Muscle of leg (tissue), 11 donors: Measurements from ENCODE around the gene MTHFR. TPM values are rescaled to one million over a fixed set of nuclear protein-coding genes. Genes with fewer than 3 reads are reported as not detected.

Source experiments
- DNase-seq: peaks from one replicate; pipeline ENCODE4 v3.0.0; 2013
- H3K27ac ChIP-seq: one replicate; pipeline ENCODE4 v1.5.1; 2013; ENCODE audit warnings: mild to moderate bottlenecking, low read length, control low read depth
- H3K27me3 ChIP-seq: one replicate; pipeline ENCODE4 v1.6.1; 2013; ENCODE audit warnings: low read length; ENCODE audit not compliant: control insufficient read depth, insufficient read depth
- H3K36me3 ChIP-seq: one replicate; pipeline ENCODE4 v1.6.1; 2013; ENCODE audit warnings: low read length; ENCODE audit not compliant: control insufficient read depth, insufficient read depth
- H3K4me1 ChIP-seq: one replicate; pipeline ENCODE4 v1.6.1; 2013; ENCODE audit warnings: low read length; ENCODE audit not compliant: control insufficient read depth, insufficient read depth
- H3K4me3 ChIP-seq: one replicate; pipeline ENCODE4 v1.5.1; 2013; ENCODE audit warnings: low read length, control low read depth
- H3K9me3 ChIP-seq: replicated peaks from 2 replicates; pipeline ENCODE4 v1.6.1; 2013; ENCODE audit warnings: low read depth, low read length; ENCODE audit not compliant: control insufficient read depth
- WGBS: methylation state at CpG from one replicate; pipeline ENCODE4 v1.1.5; 2013; ENCODE audit warnings: missing lambda C conversion rate; ENCODE audit not compliant: insufficient coverage; 5-methylcytosine and 5-hydroxymethylcytosine counted together
- polyA plus RNA-seq, 8 donors: library from polyadenylated mRNA; unstranded; fragments of 120-200 nt; gene quantifications; one replicate each; pipeline versions ENCODE4 v1.2.1 to v1.2.3, GENCODE V29; 2013; ENCODE audit warnings: inconsistent platforms in 1 of 8, low replicate concordance in 1 of 8; ENCODE audit not compliant: insufficient read length in 8 of 8, insufficient read depth in 1 of 8
- total RNA-seq: library from RNA; stranded (reverse); fragments of 120-200 nt; gene quantifications from one replicate; pipeline ENCODE4 v1.2.4, GENCODE V29; 2013

MTHFR gene
- total and polyA plus RNA-seq, 9 donors: 23.8 to 50.1 (median 34.1) TPM

DNA sequence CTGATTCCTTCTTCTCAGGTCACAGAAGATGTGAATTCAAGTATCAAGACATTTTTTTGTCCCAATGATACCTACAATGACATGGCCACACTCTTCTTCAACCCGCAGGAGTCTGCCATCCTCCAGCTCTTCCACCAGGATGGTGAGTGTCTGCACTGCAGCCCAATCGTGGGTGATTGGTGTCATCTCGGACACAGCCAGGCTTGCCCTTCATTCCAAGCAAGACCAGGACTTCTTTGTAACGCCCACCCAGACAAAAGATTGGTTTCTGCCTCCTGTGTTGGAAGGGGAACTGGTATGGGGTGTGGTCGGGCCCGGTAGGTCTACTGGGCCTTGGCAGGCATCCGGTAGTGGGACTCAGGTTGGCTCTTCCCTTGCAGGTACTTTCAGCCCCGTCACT is 27.7 kb upstream of the MTHFR start:
- WGBS: 94% methylated on average over 5 of the region's 8 CpGs
- Histone ChIP-seq H3K4me1 (no peaks in the 10 kb centered on the region), H3K27me3 (no peaks in the 10 kb centered on the region), H3K9me3 (no peaks in the 10 kb centered on the region), H3K36me3 (peaks cover 91% of the 10 kb centered on the region), H3K4me3 (no peak overlapping the region), H3K27ac (no peak overlapping the region)
- no peak for DNase-seq

DNA sequence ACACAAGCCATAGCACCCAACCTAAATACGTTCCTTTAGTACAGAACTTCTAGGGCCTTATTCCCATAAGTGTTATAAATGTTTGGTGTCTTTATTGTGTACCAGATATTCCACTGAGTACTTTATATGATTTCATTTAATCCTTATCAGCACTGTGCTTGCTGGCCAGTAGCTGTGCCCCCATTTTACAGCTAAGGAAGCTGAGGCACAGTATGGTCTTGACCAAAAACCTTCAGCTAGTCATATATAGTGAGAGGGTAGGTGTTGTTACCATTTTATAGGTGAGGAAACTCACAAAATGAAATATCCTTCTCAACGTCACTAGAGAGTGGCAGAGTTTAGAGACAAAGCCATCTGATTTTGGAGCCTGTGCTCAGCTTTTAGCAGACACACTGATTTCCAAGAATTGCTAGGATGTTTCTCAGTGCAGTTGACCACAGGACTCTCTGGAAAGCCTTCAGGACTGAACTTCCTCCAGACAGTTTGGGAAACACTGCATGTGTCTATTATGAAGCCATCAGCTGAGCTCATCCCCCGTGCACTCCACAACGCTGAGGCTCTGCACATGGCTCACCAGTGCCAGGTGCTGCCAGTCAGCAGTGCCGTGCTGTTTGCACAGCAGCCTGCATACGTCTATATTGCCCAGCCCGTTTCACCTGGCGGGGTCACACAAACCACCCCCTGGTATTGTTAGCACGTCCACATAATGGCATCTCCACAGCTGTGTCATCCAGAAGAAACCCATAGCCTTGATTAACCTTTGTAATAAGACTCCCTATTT is 26.4 kb upstream of the MTHFR start:
- Histone ChIP-seq H3K27me3 (no peaks in the 10 kb centered on the region), H3K9me3 (no peaks in the 10 kb centered on the region), H3K36me3 (peaks cover 91% of the 10 kb centered on the region), H3K4me1 (no peaks in the 10 kb centered on the region), H3K27ac (no peak overlapping the region), H3K4me3 (no peak overlapping the region)
- WGBS: 93% methylated on average over 8 of the region's 9 CpGs
- DNase-seq: no peak

DNA sequence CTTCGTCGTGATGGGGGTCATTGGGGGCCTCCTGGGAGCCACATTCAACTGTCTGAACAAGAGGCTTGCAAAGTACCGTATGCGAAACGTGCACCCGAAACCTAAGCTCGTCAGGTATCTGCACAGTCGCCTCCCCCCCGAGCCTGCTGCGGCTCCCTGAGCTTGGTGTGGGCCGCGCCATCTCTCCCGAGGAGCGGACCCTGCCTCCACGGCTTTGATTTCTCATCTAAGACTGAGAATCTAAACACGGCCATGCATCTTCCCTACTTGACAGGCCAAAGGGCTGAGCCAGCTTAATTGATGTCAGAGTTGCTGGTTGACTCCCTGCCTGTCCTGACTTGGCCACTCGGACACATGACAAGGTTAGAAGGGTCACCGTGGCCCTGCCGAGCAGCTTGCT is 22.7 kb upstream of the MTHFR start:
- WGBS: 89% methylated on average over 18 of the region's 19 CpGs
- H3K9me3 ChIP-seq: no peaks in the 10 kb centered on the region
- no peaks in the 10 kb centered on the region for H3K27me3 ChIP-seq
- DNase-seq: no peak
- no peak overlapping the region for H3K27ac ChIP-seq
- H3K4me1 ChIP-seq: no peaks in the 10 kb centered on the region
- H3K36me3 ChIP-seq: peaks cover 91% of the 10 kb centered on the region
- H3K4me3 ChIP-seq: no peak overlapping the region

DNA sequence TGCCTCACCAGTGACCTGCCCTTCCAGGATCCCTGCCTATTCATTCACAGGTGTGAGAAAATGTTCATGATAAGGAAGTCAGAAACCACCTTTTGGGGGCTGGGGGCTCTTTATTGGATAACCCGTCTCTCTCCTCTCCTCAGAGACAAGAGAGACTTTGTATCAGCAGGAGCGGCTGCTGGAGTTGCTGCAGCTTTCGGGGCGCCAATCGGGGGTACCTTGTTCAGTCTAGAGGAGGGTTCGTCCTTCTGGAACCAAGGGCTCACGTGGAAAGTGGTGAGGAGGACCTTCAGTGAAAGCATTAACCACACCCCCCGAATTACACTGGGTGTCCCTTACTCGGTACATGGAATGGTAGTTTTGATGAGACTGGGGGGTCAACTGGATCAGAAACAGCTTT is 21.2 kb upstream of the MTHFR start:
- Histone ChIP-seq H3K27ac (no peak overlapping the region), H3K9me3 (no peaks in the 10 kb centered on the region), H3K4me1 (no peaks in the 10 kb centered on the region), H3K4me3 (no peak overlapping the region), H3K27me3 (no peaks in the 10 kb centered on the region), H3K36me3 (peaks cover 86% of the 10 kb centered on the region)
- 100% methylated on average over 1 of the region's 9 CpGs for WGBS
- DNase-seq: no peak

DNA sequence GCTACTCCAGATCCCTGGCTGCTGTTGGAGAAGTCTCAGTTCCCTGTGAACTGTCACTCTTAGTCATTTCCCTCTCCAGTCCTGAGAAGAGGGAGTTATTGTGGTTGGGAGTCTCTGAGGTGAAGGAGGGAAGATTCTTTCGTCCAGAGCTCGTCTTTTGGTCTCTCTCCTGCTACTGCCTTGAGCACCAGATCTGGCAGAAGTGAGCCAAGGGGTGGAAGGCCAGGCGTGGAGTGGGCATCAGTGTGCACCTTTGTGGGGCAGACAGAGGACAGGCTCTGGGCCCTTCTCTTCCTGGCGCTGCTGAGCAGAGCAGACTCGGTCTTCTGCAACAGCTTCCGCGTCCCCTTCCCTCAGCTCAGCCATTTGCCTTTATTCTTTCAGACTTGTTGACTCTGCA is 19.4 kb upstream of the MTHFR start:
- H3K27ac ChIP-seq: no peak overlapping the region
- no peaks in the 10 kb centered on the region for H3K9me3 ChIP-seq
- DNase-seq: no peak
- peaks cover 75% of the 10 kb centered on the region for H3K36me3 ChIP-seq
- H3K4me3 ChIP-seq: no peak overlapping the region
- WGBS: 100% methylated on average over 4 of the region's 7 CpGs
- no peaks in the 10 kb centered on the region for H3K27me3 ChIP-seq
- H3K4me1 ChIP-seq: no peaks in the 10 kb centered on the region

DNA sequence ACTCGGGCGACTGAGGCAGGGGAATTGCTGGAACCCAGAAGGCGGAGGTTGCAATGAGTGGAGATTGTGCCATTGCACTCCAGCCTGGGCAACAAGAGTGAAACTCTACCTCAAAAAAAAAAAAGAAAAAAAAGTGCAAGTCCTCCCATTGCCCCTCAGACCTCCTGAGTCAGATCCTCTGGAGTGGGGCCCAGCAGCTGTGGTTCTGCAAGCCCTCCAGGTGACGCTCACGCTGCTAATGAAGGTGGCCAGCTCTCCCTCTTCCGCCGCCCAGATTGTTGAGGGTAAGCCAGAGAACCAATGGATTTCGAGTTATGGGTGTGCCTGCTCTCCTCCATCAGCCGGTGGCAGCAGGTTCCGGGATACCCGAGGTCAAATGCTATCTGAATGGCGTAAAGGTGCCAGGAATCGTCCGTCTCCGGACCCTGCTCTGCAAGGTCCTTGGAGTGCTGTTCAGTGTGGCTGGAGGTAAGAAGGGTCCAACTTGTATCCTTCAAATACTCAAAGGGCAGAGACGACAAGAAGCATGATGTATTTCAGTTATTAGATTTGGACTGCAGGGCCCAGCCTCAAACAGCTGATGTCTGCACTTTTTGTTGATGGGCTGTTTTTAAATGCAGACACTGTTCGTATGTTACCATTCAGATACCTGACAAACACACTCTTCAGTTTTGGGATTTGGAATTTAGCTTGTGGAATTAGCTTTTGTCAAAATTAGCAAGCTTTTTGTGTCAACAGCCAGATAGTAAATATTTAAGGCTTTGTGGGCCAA is 17.8 kb upstream of the MTHFR start:
- DNase-seq: no peak
- no peaks in the 10 kb centered on the region for H3K27me3 ChIP-seq
- no peak overlapping the region for H3K4me3 ChIP-seq
- H3K4me1 ChIP-seq: no peaks in the 10 kb centered on the region
- peaks cover 71% of the 10 kb centered on the region for H3K36me3 ChIP-seq
- 88% methylated on average over 14 of the region's 17 CpGs for WGBS
- no peaks in the 10 kb centered on the region for H3K9me3 ChIP-seq
- H3K27ac ChIP-seq: no peak overlapping the region

DNA sequence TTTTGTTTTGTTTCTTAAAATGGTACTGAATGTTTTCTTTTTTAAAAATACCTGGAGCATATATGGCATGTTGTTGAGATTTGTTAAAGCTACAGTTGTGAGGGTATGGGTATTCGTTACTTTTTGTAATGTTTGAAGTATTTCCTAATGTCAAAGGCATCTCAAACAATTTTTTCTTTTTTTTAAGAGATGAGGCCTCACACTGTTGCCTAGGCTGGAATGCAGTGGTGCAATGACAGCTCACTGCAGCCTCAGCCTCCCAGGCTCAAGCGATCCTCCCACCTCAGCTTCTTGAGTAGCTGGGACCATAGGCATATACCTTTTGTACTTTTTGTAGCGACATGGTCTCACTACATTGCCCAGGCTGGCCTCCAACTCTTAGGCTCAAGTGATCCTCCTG is 16.3 kb upstream of the MTHFR start:
- Histone ChIP-seq H3K9me3 (no peaks in the 10 kb centered on the region), H3K36me3 (peaks cover 70% of the 10 kb centered on the region), H3K27me3 (no peaks in the 10 kb centered on the region), H3K4me1 (no peaks in the 10 kb centered on the region), H3K4me3 (no peak overlapping the region), H3K27ac (no peak overlapping the region)
- WGBS: 100% methylated on average over 1 of the region's 3 CpGs
- no peak for DNase-seq

DNA sequence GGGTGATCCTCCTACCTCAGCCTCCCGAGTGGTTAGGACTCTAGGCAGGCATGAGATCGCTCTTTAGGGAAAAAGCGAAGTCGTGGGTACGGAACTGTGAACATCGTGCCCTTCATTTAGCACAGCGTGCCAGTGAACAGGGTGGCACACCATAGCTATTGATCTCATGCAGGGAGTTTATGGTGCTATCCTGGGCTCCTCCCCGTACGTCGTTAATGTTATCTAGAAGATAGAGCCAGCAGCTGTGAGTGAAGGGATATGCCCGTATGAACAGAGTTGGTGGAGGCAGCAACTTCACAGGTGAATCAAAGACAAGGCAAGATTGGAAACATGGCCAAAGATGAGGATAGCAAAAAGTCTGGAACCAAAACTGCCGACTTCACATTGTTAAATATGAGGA is 11.4 kb upstream of the MTHFR start:
- WGBS: 97% methylated on average over 11 of the region's 12 CpGs
- no peak overlapping the region for H3K4me3 ChIP-seq
- H3K27me3 ChIP-seq: no peaks in the 10 kb centered on the region
- H3K4me1 ChIP-seq: no peaks in the 10 kb centered on the region
- H3K36me3 ChIP-seq: peaks cover 50% of the 10 kb centered on the region
- H3K27ac ChIP-seq: no peak overlapping the region
- DNase-seq: no peak
- no peaks in the 10 kb centered on the region for H3K9me3 ChIP-seq

DNA sequence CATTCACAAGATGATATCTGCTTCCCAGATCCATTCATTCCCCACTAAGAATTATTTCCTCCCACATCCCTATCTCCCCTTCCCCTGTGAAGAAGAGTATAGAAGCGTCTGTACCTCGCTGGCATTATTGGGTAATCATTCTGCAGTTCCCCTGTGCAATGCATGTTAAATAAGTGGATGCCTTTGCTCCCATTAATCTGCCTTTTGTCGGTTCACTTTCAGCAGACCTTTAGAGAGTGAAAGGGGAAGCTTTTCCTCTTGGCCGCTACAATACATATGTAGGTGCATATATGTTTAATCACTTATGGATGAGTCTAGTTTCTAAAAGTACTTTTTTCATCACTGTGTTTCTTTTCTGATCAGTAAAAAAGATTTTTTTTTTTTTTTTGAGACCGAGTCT is 7.3 kb upstream of the MTHFR start:
- no peak for DNase-seq
- H3K4me3 ChIP-seq: no peak overlapping the region
- no peaks in the 10 kb centered on the region for H3K9me3 ChIP-seq
- peaks cover 51% of the 10 kb centered on the region for H3K36me3 ChIP-seq
- H3K4me1 ChIP-seq: no peaks in the 10 kb centered on the region
- 67% methylated on average over 1 of the region's 5 CpGs for WGBS
- no peak overlapping the region for H3K27ac ChIP-seq
- H3K27me3 ChIP-seq: no peaks in the 10 kb centered on the region

DNA sequence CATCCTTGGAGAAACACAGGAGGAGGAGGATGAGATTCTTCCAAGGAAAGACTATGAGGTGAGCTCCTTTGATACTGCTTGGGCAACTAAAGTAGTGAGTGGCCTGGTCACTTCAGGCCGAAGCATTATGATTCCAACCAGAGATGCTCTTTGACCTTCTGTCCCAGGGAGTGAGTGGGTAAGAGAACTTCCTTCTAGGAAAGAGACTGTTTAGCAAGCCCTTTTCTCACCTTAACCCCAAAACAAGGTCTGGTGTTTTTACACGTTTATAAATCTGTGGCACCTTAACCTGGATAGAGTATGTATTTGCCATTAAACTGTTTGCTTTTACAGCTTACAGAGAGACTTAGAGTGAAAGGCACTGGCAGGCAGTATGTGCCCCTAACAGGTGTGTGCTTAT is 1.4 kb upstream of the MTHFR start:
- Histone ChIP-seq H3K27me3 (no peaks in the 10 kb centered on the region), H3K4me3 (peak overlapping the region; percentile 96), H3K4me1 (peaks cover 38% of the 10 kb centered on the region), H3K9me3 (no peaks in the 10 kb centered on the region), H3K27ac (peak overlapping the region; percentile 93), H3K36me3 (peaks cover 22% of the 10 kb centered on the region)
- no peak for DNase-seq
- WGBS: no CpG with 5 or more reads among the region's 2 CpGs
